Spinal cord (tissue), 10 donors: ENCODE results near the gene GPR89B. TPM values are rescaled to one million over a fixed set of nuclear protein-coding genes. Genes with fewer than 3 reads are reported as not detected.
"Not testable (repeated sequence)": the region's sequence is repeated elsewhere in the genome, so short reads cannot be mapped to it uniquely, and the experiment has no call there.

Experiments
- DNase-seq, 6 donors: peaks; one replicate each; pipeline versions ENCODE4 v3.0.0 to v3.0.0-alpha.2; 2013 to 2015; ENCODE audit warnings: low spot score in 6 of 6, low read depth in 4 of 6
- H3K27ac ChIP-seq: one replicate; pipeline ENCODE4 v1.5.1; 2013; ENCODE audit warnings: low read depth, low read length, control low read depth
- H3K27me3 ChIP-seq: one replicate; pipeline ENCODE4 v1.6.1; 2013; ENCODE audit warnings: low read length; ENCODE audit not compliant: control insufficient read depth, insufficient read depth
- H3K36me3 ChIP-seq: one replicate; pipeline ENCODE4 v1.6.1; 2013; ENCODE audit warnings: low read length; ENCODE audit not compliant: control insufficient read depth, insufficient read depth
- H3K4me1 ChIP-seq: one replicate; pipeline ENCODE4 v1.6.1; 2013; ENCODE audit warnings: low read length; ENCODE audit not compliant: control insufficient read depth, insufficient read depth
- H3K4me3 ChIP-seq: one replicate; pipeline ENCODE4 v1.5.1; 2013; ENCODE audit warnings: low read depth, low read length, control low read depth
- H3K9me3 ChIP-seq: one replicate; pipeline ENCODE4 v1.6.1; 2013; ENCODE audit warnings: low read length; ENCODE audit not compliant: control insufficient read depth, insufficient read depth
- WGBS: methylation state at CpG from one replicate; pipeline ENCODE4 v1.1.5; 2013; ENCODE audit warnings: missing lambda C conversion rate; ENCODE audit not compliant: insufficient coverage; 5-methylcytosine and 5-hydroxymethylcytosine counted together
- polyA plus RNA-seq, 2 donors: library from polyadenylated mRNA; unstranded; fragments of 120-200 nt; gene quantifications; one replicate each; pipeline ENCODE4 v1.2.1, GENCODE V29; 2013; ENCODE audit not compliant: insufficient read length in 2 of 2
- total RNA-seq, 2 donors: library from RNA; depleted of rRNA in 1 of 2; stranded (reverse); fragments of 120-200 nt in 1 of 2; fragments of >200 nt in 1 of 2; gene quantifications; one replicate each; pipeline versions ENCODE4 v1.2.3 to v1.2.4, GENCODE V29; 2013 to 2014
- donor health status: healthy.

GPR89B gene
- total and polyA plus RNA-seq, 4 donors, result 21.0 to 35.7 (median 24.0) TPM

- Histone ChIP-seq H3K4me3 (no peak overlapping the region), H3K9me3 (no peaks in the 10 kb centered on the region), H3K27me3 (no peaks in the 10 kb centered on the region), H3K4me1 (peaks cover 7% of the 10 kb centered on the region), H3K36me3 (no peaks in the 10 kb centered on the region), H3K27ac (no peak overlapping the region)
- DNase-seq, result no peak
- WGBS, result 95% methylated on average over 2 of the region's 4 CpGs
Observed at GRCh38 chr1:147897789-147898188, 30.4 kb upstream of the GPR89B start.

GRCh38 chr1:147902253-147902845 is 25.9 kb upstream of the GPR89B start, which contains the start of gene GJA8:
TSS of gene GJA8 (plus strand) at chr1:147902795. CDS start at chr1:147907956, 5,161 bp downstream.
- Histone ChIP-seq H3K27me3 (no peaks in the 10 kb centered on the region), H3K4me1 (peaks cover 2% of the 10 kb centered on the region), H3K27ac (no peak within 1 kb of the TSS), H3K36me3 (no peaks in the 10 kb centered on the region), H3K4me3 (no peak within 1 kb of the TSS), H3K9me3 (no peaks in the 10 kb centered on the region)
- WGBS, result 61% methylated on average over 5 of the region's 7 CpGs
- DNase-seq, result no peak

DNA sequence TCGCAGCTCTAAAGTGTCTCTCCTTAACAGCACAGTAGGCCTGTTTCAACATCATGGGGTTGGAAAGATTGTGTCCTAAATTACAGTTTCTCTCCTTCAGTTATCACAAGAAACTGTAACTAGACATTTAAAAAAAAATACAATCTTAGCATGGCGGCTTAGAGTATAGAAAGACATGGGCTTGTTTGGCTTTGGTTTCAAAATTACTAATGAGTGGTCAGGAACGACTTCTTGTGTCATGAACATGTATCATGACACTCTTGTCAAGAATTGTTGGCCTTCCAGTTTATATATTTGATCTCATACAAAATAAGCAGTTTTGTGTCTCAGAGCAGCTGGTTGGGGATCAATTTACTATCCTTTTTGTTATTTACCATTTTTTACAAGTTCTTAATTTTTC is 23.5 kb upstream of the GPR89B start:
- Histone ChIP-seq H3K9me3 (no peaks in the 10 kb centered on the region), H3K4me1 (no peaks in the 10 kb centered on the region), H3K36me3 (no peaks in the 10 kb centered on the region), H3K27ac (no peak overlapping the region), H3K4me3 (no peak overlapping the region), H3K27me3 (no peaks in the 10 kb centered on the region)
- no CpG with 5 or more reads among the region's 3 CpGs for WGBS
- no peak for DNase-seq

DNA sequence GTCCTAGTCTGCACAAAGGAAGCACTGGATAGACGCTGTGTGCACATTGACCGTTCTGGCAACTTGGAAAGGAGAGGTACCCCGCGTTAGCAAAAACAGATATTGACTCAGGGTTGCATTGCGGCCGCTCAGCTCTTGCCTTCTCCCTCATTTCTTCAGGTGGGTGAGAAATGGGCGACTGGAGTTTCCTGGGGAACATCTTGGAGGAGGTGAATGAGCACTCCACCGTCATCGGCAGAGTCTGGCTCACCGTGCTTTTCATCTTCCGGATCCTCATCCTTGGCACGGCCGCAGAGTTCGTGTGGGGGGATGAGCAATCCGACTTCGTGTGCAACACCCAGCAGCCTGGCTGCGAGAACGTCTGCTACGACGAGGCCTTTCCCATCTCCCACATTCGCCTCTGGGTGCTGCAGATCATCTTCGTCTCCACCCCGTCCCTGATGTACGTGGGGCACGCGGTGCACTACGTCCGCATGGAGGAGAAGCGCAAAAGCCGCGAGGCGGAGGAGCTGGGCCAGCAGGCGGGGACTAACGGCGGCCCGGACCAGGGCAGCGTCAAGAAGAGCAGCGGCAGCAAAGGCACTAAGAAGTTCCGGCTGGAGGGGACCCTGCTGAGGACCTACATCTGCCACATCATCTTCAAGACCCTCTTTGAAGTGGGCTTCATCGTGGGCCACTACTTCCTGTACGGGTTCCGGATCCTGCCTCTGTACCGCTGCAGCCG is 20.3 kb upstream of the GPR89B start:
- Histone ChIP-seq H3K27ac (no peak overlapping the region), H3K27me3 (no peaks in the 10 kb centered on the region), H3K9me3 (no peaks in the 10 kb centered on the region), H3K36me3 (no peaks in the 10 kb centered on the region), H3K4me1 (no peaks in the 10 kb centered on the region), H3K4me3 (no peak overlapping the region)
- DNase-seq, result no peak
- WGBS, result 95% methylated on average over 42 of the region's 44 CpGs

- H3K27ac ChIP-seq, result no peak overlapping the region
- no peaks in the 10 kb centered on the region for H3K4me1 ChIP-seq
- H3K36me3 ChIP-seq, result no peaks in the 10 kb centered on the region
- H3K4me3 ChIP-seq, result no peak overlapping the region
- no peaks in the 10 kb centered on the region for H3K9me3 ChIP-seq
- WGBS, result no CpG with 5 or more reads among the region's 2 CpGs
- no peaks in the 10 kb centered on the region for H3K27me3 ChIP-seq
- no peak for DNase-seq
Observed at GRCh38 chr1:147912553-147912952, 15.7 kb upstream of the GPR89B start.

GRCh38 chr1:147913362-147913942 is 14.8 kb upstream of the GPR89B start:
- Histone ChIP-seq H3K4me3 (no peak overlapping the region), H3K9me3 (no peaks in the 10 kb centered on the region), H3K27me3 (no peaks in the 10 kb centered on the region), H3K4me1 (no peaks in the 10 kb centered on the region), H3K36me3 (no peaks in the 10 kb centered on the region), H3K27ac (no peak overlapping the region)
- no peak for DNase-seq
- WGBS, result 90% methylated on average over 5 of the region's 7 CpGs

GRCh38 chr1:147919896-147920295 is 8.3 kb upstream of the GPR89B start:
- Histone ChIP-seq H3K9me3 (no peaks in the 10 kb centered on the region), H3K36me3 (no peaks in the 10 kb centered on the region), H3K27ac (no peak overlapping the region), H3K4me3 (no peak overlapping the region), H3K4me1 (no peaks in the 10 kb centered on the region), H3K27me3 (no peaks in the 10 kb centered on the region)
- no peak for DNase-seq
- 96% methylated on average over 4 of the region's 6 CpGs for WGBS

DNA sequence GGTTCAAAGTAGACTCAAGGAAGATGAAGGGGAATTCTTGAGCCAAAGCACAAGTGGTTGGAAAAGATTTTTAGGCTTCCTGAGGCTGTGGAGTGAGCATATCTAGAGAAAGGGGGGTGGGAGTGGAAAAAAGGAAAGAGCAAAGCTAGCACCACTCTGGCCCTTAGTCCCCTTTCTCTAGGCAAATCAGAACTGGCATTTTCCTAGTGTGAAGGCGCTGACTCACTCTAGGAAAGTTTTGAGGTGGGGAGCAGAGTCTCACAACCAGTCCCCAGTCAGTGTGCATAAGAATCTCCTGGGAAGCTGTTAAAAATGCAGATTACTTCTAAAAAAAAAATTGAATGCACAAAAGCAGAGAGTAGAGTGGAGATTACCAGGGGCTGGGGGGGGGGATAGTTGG is 3.4 kb upstream of the GPR89B start:
- 80% methylated on average over 1 of the region's 1 CpG for WGBS
- Histone ChIP-seq H3K27me3 (no peaks in the 10 kb centered on the region), H3K4me3 (no peak overlapping the region), H3K36me3 (no peaks in the 10 kb centered on the region), H3K4me1 (no peaks in the 10 kb centered on the region), H3K27ac (no peak overlapping the region), H3K9me3 (no peaks in the 10 kb centered on the region)
- DNase-seq, result no peak

DNA sequence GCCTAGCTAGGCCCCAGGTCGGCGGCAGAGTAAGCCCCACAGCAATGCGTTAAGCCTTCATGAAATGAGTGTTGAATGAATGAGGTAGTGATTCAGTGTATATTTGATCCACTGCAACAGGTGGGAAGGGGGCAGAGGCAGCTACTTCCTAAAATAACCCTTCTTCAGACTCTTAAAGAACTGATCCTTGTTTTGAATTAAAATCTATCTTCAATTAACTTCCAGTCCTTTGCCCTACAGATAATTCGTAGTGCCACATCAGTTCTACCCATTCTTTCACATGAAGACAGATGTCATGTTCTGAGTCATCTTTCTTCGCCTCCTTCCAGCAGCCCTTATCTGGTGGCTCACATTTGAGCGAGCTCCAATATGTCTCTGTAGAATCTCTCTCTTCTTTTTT is 1.0 kb upstream of the GPR89B start:
- DNase-seq, H3K9me3 ChIP-seq, H3K4me3 ChIP-seq, H3K27me3 ChIP-seq, H3K4me1 ChIP-seq, H3K36me3 ChIP-seq, H3K27ac ChIP-seq: not testable (repeated sequence)
- no CpG with 5 or more reads among the region's 6 CpGs for WGBS

DNA sequence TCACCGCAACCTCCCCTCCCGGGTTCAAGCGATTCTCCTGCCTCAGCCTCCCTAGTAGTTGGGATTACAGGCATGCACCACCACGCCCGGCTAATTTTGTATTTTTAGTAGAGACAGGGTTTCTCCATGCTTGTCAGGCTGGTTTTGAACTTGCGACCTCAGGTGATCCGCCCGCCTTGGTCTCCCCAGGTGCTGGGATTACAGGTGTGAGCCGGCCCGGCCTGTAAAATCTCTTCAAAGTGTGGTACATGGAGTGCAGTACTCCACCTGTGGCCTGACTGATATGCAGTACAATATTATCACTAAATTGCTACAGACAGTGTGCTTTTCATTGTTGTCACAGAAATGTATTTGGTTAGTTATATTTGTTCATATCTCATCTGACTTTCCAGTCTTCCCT is 531 bp upstream of the GPR89B start:
- H3K27me3 ChIP-seq, H3K36me3 ChIP-seq, H3K27ac ChIP-seq, H3K4me1 ChIP-seq, DNase-seq, H3K9me3 ChIP-seq, H3K4me3 ChIP-seq: not testable (repeated sequence)
- WGBS, result no CpG with 5 or more reads among the region's 10 CpGs
